GM23248 (cell line): ENCODE measurements around the gene STX2. TPM values are rescaled to one million over a fixed set of nuclear protein-coding genes. Genes with fewer than 3 reads are reported as not detected.
A peak's percentile ranks its signal among the peaks of the same experiment; 100 is the strongest.

Experiments used
- DNase-seq: peaks from one replicate; pipeline ENCODE4 v3.0.0-alpha.2; 2015
- H2AFZ ChIP-seq: fragments of 200-600 bp; sonication (generic); 2 replicates; pipeline ENCODE4 v1.6.1; 2016; ENCODE audit warnings: antibody characterized with exemption
- H3F3A ChIP-seq: fragments of 200-600 bp; sonication (generic); 2 replicates; pipeline ENCODE4 v1.6.1; 2016; ENCODE audit warnings: mild to moderate bottlenecking, antibody characterized with exemption, mixed run types; ENCODE audit not compliant: insufficient read depth
- H3K27ac ChIP-seq: fragments of 200-600 bp; sonication (generic); 2 replicates; pipeline ENCODE4 v1.5.1; 2016; ENCODE audit warnings: mild to moderate bottlenecking
- H3K27me3 ChIP-seq: fragments of 200-600 bp; sonication (generic); replicated peaks from 2 replicates; pipeline ENCODE4 v1.6.1; 2016; ENCODE audit warnings: mild to moderate bottlenecking; ENCODE audit not compliant: insufficient read depth
- H3K36me3 ChIP-seq: fragments of 200-600 bp; sonication (generic); 2 replicates; pipeline ENCODE4 v1.6.1; 2016; ENCODE audit warnings: low read depth, mild to moderate bottlenecking
- H3K4me1 ChIP-seq: fragments of 200-600 bp; sonication (generic); 2 replicates; pipeline ENCODE4 v1.6.1; 2016; ENCODE audit warnings: mild to moderate bottlenecking; ENCODE audit not compliant: insufficient read depth
- H3K4me2 ChIP-seq: fragments of 200-600 bp; sonication (generic); one replicate; pipeline ENCODE4 v1.6.1; 2016; ENCODE audit warnings: mild to moderate bottlenecking; ENCODE audit not compliant: unreplicated experiment
- H3K4me3 ChIP-seq: fragments of 200-600 bp; sonication (generic); 2 replicates; pipeline ENCODE4 v1.5.1; 2016; ENCODE audit warnings: mild to moderate bottlenecking
- H3K79me2 ChIP-seq: fragments of 200-600 bp; sonication (generic); 2 replicates; pipeline ENCODE4 v1.6.1; 2016; ENCODE audit warnings: mild to moderate bottlenecking; ENCODE audit not compliant: insufficient read depth
- H3K9ac ChIP-seq: fragments of 200-600 bp; sonication (generic); 2 replicates; pipeline ENCODE4 v1.6.1; 2016; ENCODE audit warnings: mild to moderate bottlenecking
- H3K9me2 ChIP-seq: fragments of 200-600 bp; sonication (generic); 2 replicates; pipeline ENCODE4 v1.6.1; 2016; ENCODE audit warnings: mixed run types, mild to moderate bottlenecking, moderate library complexity; ENCODE audit not compliant: insufficient read depth
- H3K9me3 ChIP-seq: fragments of 200-600 bp; sonication (generic); one replicate; pipeline ENCODE4 v1.6.1; 2017; ENCODE audit warnings: low read depth
- H4K20me1 ChIP-seq: fragments of 200-600 bp; sonication (generic); 2 replicates; pipeline ENCODE4 v1.6.0; 2016; ENCODE audit not compliant: insufficient read depth
- EZH2 ChIP-seq: fragments of 200-600 bp; sonication (generic); IDR thresholded peaks from 2 replicates; pipeline ENCODE4 v1.6.1; 2018; ENCODE audit warnings: antibody characterized with exemption, mild to moderate bottlenecking; ENCODE audit not compliant: insufficient read depth, poor library complexity, severe bottlenecking
- EZH2phosphoT487 ChIP-seq: fragments of 200-600 bp; sonication (generic); IDR thresholded peaks from 2 replicates; pipeline ENCODE4 v1.6.1; 2018; ENCODE audit warnings: antibody characterized with exemption, moderate library complexity, mild to moderate bottlenecking, low read depth; ENCODE audit not compliant: insufficient read depth
- WGBS, 2 experiments: methylation state at CpG; one replicate each; pipeline ENCODE4 v1.1.6; 2015 to 2017; ENCODE audit warnings: low lambda C conversion rate in 2 of 2, low coverage in 1 of 2; ENCODE audit errors: missing lambda C conversion rate in 2 of 2; 5-methylcytosine and 5-hydroxymethylcytosine counted together
- in situ Hi-C: fragments of 300-500 bp; cut with MboI; formaldehyde crosslinking; loops from 2 replicates; pipeline ENCODE4 v1.15.0; 2020
- polyA plus RNA-seq: library from polyadenylated mRNA; unstranded; fragments of >200 nt; fragmentation: Nextera tagmentation; extraction: Ambion mirVana; gene quantifications from 2 replicates; pipeline ENCODE4 v1.2.1, GENCODE V29; 2016
- total RNA-seq: library from RNA; depleted of rRNA; stranded (reverse); fragments of >200 nt; shearing (Covaris generic); gene quantifications from 2 replicates; pipeline ENCODE4 v1.2.3, GENCODE V29; 2014

STX2 gene
- total and polyA plus RNA-seq, 2 experiments from 2014 or later = 30.1 to 45.5 TPM

GRCh38 chr12:130764073-130764472 is 75.0 kb downstream of the STX2 start:
- TF ChIP-seq EZH2phosphoT487 (no peak), EZH2 (no peak)
- Histone ChIP-seq H3K36me3 (no peaks in the 10 kb centered on the region), H3K27me3 (no peaks in the 10 kb centered on the region), H3K27ac (no peak overlapping the region), H3K9ac (no peak overlapping the region), H4K20me1 (no peaks in the 10 kb centered on the region), H3K9me2 (no peaks in the 10 kb centered on the region), H3K79me2 (no peaks in the 10 kb centered on the region), H3K4me1 (no peaks in the 10 kb centered on the region), H3K4me2 (no peak overlapping the region), H3F3A (peaks cover 20% of the 10 kb centered on the region), H2AFZ (no peak overlapping the region), H3K4me3 (no peak overlapping the region), H3K9me3 (no peaks in the 10 kb centered on the region)
- in situ Hi-C loops = no loop called here
- peak; percentile 61 for DNase-seq
- 92 to 94% methylated on average over 4 of the region's 4 CpGs for WGBS, 2 experiments

DNA sequence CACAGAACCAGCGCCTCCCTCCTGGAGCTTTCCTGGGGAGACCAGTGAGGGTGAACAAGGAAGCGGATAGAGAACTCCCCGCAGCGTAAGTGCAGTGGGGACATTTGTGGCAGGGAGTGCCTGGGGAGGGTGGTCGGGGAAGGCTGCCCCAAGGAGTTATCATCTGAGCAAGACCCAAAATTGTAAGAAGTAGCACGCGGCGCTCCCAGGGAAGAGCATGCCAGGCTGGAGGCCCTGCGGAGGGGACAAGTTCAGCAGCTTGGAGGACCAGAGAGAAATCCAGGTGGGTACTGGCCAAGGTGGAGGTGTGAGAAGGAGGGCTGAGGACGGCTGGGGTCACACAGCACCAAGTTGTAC is 76.8 kb downstream of the STX2 start:
- H3K27me3 ChIP-seq = no peaks in the 10 kb centered on the region
- H3K9me2 ChIP-seq = no peaks in the 10 kb centered on the region
- no peak overlapping the region for H3K9ac ChIP-seq
- H3K27ac ChIP-seq = no peak overlapping the region
- H4K20me1 ChIP-seq = no peaks in the 10 kb centered on the region
- no peaks in the 10 kb centered on the region for H3K79me2 ChIP-seq
- no peaks in the 10 kb centered on the region for H3K9me3 ChIP-seq
- no peak for TF ChIP-seq EZH2phosphoT487
- TF ChIP-seq EZH2 = no peak
- WGBS, 2 experiments = 66 to 70% methylated on average over 10 of the region's 10 CpGs
- H3K4me2 ChIP-seq = no peak overlapping the region
- no peak for DNase-seq
- H2AFZ ChIP-seq = no peak overlapping the region
- no peaks in the 10 kb centered on the region for H3K36me3 ChIP-seq
- in situ Hi-C loops = no loop called here
- no peak overlapping the region for H3K4me3 ChIP-seq
- peaks cover 20% of the 10 kb centered on the region for H3F3A ChIP-seq
- no peaks in the 10 kb centered on the region for H3K4me1 ChIP-seq

DNA sequence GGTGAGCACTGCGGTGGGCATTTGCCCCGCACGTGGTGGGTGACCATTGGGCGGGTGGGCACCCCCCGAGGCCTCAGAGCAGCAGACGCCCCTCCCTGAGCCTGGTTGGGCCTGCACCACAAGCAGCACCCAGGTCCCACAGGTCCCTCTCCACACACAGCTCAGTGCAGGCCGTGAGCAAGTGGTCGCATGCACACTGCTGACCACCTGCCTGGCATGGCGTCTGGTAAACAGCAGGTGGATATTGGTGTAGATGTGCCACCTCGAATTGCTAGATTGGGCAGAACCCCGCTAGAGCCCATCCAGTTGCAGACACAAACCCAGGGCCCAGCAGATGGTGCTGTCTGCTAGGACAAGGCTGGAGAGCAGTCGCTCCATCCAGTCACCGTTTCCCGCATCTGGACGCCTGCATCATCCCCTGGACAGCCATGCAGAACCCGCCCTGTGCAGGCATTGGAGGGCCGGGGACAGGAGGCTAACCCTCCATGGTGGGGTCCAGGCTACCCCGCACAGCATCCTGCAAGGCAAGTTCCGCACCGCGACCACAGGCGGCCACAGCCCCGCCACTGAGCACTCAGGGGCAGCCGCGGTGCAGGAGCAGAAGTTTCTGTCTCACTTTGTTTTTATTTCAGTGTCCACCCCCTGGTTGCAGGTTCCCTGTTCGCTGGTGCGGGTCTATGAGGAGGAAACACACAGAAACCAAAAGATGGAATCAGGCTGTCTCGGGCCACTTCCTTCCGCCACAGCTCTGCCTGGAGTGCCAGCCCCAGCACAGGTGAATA is 77.3 kb downstream of the STX2 start:
- in situ Hi-C loops = no loop called here
- Histone ChIP-seq H3K27me3 (no peaks in the 10 kb centered on the region), H4K20me1 (no peaks in the 10 kb centered on the region), H3K36me3 (no peaks in the 10 kb centered on the region), H3F3A (peaks cover 20% of the 10 kb centered on the region), H3K4me2 (no peak overlapping the region), H3K79me2 (no peaks in the 10 kb centered on the region), H3K9me3 (no peaks in the 10 kb centered on the region), H3K4me3 (no peak overlapping the region), H3K27ac (no peak overlapping the region), H3K4me1 (no peaks in the 10 kb centered on the region), H2AFZ (no peak overlapping the region), H3K9ac (no peak overlapping the region), H3K9me2 (no peaks in the 10 kb centered on the region)
- TF ChIP-seq EZH2phosphoT487 = no peak
- peak; percentile 76 for DNase-seq
- 35 to 37% methylated on average over 26 to 29 of the region's 29 CpGs for WGBS, 2 experiments

DNA sequence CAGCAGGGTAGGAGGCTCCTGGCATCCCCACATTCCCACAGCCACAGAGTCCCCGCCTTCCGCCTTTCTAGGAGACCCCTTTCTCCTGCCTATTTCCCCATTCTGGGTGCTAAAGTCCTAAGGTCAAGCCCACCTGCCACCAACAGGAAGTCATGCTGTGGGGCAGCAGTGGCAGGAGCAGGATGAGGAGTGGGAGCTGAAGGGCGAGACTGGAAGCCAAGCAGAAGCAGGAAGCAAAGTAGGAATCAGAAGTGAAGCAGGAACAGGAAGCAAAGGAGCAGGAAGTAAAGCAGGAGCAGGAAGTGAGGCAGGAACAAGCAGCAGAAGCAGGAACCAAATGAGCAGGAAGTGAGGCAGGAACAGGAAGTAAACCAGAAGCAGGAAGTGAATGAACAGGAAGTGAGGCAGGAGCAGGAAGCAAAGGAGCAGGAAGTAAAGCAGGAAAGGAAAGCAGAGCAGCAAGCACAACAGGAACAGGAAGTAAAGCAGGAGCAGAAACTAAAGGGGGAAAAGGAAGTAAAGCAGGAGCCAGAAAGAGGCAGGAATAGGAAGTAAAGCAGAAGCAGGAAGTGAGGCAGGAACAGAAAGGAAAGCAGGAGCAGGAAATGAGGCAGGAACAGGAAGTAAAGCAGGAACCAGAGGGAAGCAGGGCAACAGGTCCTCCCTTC is 84.7 kb downstream of the STX2 start:
- no peaks in the 10 kb centered on the region for H3F3A ChIP-seq
- WGBS, 2 experiments = 68 to 75% methylated on average over 3 of the region's 3 CpGs
- no peaks in the 10 kb centered on the region for H3K4me1 ChIP-seq
- no peaks in the 10 kb centered on the region for H4K20me1 ChIP-seq
- in situ Hi-C loops = no loop called here
- H3K36me3 ChIP-seq = no peaks in the 10 kb centered on the region
- H2AFZ ChIP-seq = no peak overlapping the region
- no peaks in the 10 kb centered on the region for H3K9me3 ChIP-seq
- no peak for DNase-seq
- H3K79me2 ChIP-seq = no peaks in the 10 kb centered on the region
- H3K4me3 ChIP-seq = no peak overlapping the region
- H3K9ac ChIP-seq = no peak overlapping the region
- no peak overlapping the region for H3K27ac ChIP-seq
- no peaks in the 10 kb centered on the region for H3K9me2 ChIP-seq
- TF ChIP-seq EZH2 = no peak
- no peak for TF ChIP-seq EZH2phosphoT487
- H3K4me2 ChIP-seq = no peak overlapping the region
- H3K27me3 ChIP-seq = no peaks in the 10 kb centered on the region
